Prostate gland (tissue), 2 donors: ENCODE results near the gene DEFB114.

Source experiments
- CTCF ChIP-seq, 4 experiments: fragments of 200-600 bp in 2 of 4; fragments of 450-650 bp in 2 of 4; sonication (generic) in 2 of 4; IDR thresholded peaks; 1 replicate in 3 of 4; 2 replicates in 1 of 4; pipeline ENCODE4 v1.5.1; 2016 to 2019; ENCODE audit warnings: antibody characterized with exemption in 4 of 4, mild to moderate bottlenecking in 2 of 4, moderate library complexity in 2 of 4
- POLR2A ChIP-seq: fragments of 450-650 bp; IDR thresholded peaks from one replicate; pipeline ENCODE4 v1.6.1; 2016; ENCODE audit warnings: antibody characterized with exemption, mild to moderate bottlenecking
- POLR2AphosphoS5 ChIP-seq: sonication (generic); formaldehyde crosslinking; IDR thresholded peaks from one replicate; pipeline ENCODE4 v1.6.1; 2017; ENCODE audit warnings: antibody characterized with exemption

- no peak for TF ChIP-seq CTCF (IDR thresholded peaks at IDR 0.05)
- TF ChIP-seq POLR2A: no peak
- TF ChIP-seq POLR2AphosphoS5: no peak
These were observed 23.9 kb downstream of the DEFB114 start for GRCh38 chr6:49939993-49940498.
